T-helper 2 cell treated with Interferon-gamma antibody and Interleukin-4, amounts not matched to agents 5 μg/mL and 100 μg/mL, for 36 hours (primary cell): ENCODE data around the gene FOXB2.

Experiments
- DNase-seq: peaks from one replicate; pipeline ENCODE4 v3.0.0; 2021; ENCODE audit warnings: low spot score
- H3K27ac Mint-ChIP-seq: one replicate; pipeline ENCODE4 v1.8.0; 2021; ENCODE audit warnings: mild to moderate bottlenecking, mixed read lengths
- H3K27me3 Mint-ChIP-seq: one replicate; pipeline ENCODE4 v1.8.0; 2021; ENCODE audit warnings: low read depth, mixed read lengths
- H3K36me3 Mint-ChIP-seq: one replicate; pipeline ENCODE4 v1.8.0; 2021; ENCODE audit warnings: low read depth, mixed read lengths
- H3K4me1 Mint-ChIP-seq: one replicate; pipeline ENCODE4 v1.8.0; 2021; ENCODE audit warnings: low read depth, mixed read lengths
- H3K4me3 Mint-ChIP-seq: one replicate; pipeline ENCODE4 v1.8.0; 2022; ENCODE audit warnings: mild to moderate bottlenecking, moderate library complexity, mixed read lengths
- H3K9me3 Mint-ChIP-seq: one replicate; pipeline ENCODE4 v1.8.0; 2021; ENCODE audit warnings: mixed read lengths

FOXB2 gene

GRCh38 chr9:77011973-77012821, 7.3 kb upstream of the FOXB2 start:
- Mint-ChIP-seq H3K27me3 (peaks cover 73% of the 10 kb centered on the region), H3K9me3 (no peaks in the 10 kb centered on the region), H3K4me3 (peak overlapping the region; percentile 65), H3K36me3 (no peaks in the 10 kb centered on the region), H3K4me1 (peaks cover 4% of the 10 kb centered on the region), H3K27ac (no peak overlapping the region)
- peak; percentile 53 for DNase-seq

DNA sequence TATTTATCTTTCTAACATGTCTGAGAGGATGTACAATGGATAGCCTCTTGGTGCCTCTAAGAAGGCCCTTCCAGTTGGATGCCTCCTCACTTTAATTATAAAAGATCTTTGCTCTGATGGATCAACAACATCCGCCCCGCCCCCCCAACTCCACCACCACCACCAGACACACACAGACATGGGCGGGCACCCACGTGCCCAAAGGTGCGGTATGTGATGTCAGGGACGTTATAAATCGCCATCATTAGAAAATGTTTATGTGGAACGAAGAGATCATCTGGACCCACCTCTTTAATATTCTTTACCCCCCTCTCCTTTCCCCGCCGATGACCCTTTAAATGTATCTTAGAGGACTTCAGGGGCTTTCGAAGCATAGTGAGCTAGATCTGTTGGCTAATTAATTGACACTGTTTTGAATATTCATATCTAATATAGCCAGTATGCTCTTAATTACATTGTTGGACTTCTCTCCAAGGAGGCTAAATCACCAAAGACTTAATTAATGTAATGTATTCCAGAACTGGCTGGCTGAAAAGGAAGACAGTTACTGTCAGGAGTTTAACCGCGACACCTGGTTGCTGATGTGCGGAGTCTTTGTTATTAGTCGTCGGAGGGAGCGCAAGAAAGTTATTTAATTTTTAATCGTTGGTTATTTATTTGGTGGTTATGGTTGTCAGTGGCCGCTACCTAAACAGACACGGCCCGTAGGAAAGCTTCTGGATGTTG, 6.1 kb upstream of the FOXB2 start:
- H3K27ac Mint-ChIP-seq: no peak overlapping the region
- no peak overlapping the region for H3K4me3 Mint-ChIP-seq

GRCh38 chr9:77013932-77014596, 5.4 kb upstream of the FOXB2 start:
- Mint-ChIP-seq H3K4me3 (no peak overlapping the region), H3K9me3 (no peaks in the 10 kb centered on the region), H3K4me1 (peaks cover 5% of the 10 kb centered on the region), H3K27ac (peak overlapping the region; percentile 15), H3K27me3 (peaks cover 81% of the 10 kb centered on the region), H3K36me3 (no peaks in the 10 kb centered on the region)
- no peak for DNase-seq

More for the DNA sequence above, 6.1 kb upstream of the FOXB2 start:
- Mint-ChIP-seq H3K9me3 (no peaks in the 10 kb centered on the region), H3K4me1 (peaks cover 5% of the 10 kb centered on the region), H3K36me3 (no peaks in the 10 kb centered on the region), H3K27me3 (peaks cover 80% of the 10 kb centered on the region)
- DNase-seq: no peak

- Mint-ChIP-seq H3K27ac (no peak overlapping the region), H3K9me3 (no peaks in the 10 kb centered on the region), H3K4me1 (peaks cover 5% of the 10 kb centered on the region), H3K4me3 (no peak overlapping the region), H3K27me3 (peaks cover 87% of the 10 kb centered on the region), H3K36me3 (no peaks in the 10 kb centered on the region)
- no peak for DNase-seq
Observed at GRCh38 chr9:77014597-77015263, 4.7 kb upstream of the FOXB2 start.

GRCh38 chr9:77015327-77016048, 4.0 kb upstream of the FOXB2 start:
- H3K4me3 Mint-ChIP-seq: no peak overlapping the region
- H3K4me1 Mint-ChIP-seq: peaks cover 5% of the 10 kb centered on the region
- H3K36me3 Mint-ChIP-seq: no peaks in the 10 kb centered on the region
- peaks cover 85% of the 10 kb centered on the region for H3K27me3 Mint-ChIP-seq
- no peaks in the 10 kb centered on the region for H3K9me3 Mint-ChIP-seq
- DNase-seq: no peak
- H3K27ac Mint-ChIP-seq: peak overlapping the region; percentile 57

DNA sequence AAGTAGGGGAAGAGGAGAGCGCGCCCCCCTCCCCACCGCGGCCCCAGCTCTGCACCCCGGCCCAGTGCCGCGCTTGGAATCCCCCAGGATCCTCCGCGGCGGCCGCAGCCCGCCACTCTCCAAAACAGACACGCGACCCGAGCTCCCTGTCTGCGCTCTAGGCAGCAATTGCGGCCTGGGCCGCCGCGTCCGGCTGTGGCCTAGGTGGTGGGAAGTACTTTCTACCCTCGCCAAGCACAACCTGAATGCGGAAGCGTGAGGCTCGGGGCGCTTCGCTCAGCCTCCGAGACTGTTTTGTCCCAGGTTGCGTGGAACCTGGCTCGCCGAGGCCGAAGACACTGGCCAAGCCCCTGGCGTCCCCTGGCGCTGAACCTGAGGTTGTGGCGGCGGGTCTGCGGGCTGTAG, 3.3 kb upstream of the FOXB2 start:
- DNase-seq: no peak
- Mint-ChIP-seq H3K4me1 (peaks cover 5% of the 10 kb centered on the region), H3K27ac (no peak overlapping the region), H3K9me3 (no peaks in the 10 kb centered on the region), H3K27me3 (peaks cover 86% of the 10 kb centered on the region), H3K4me3 (no peak overlapping the region), H3K36me3 (no peaks in the 10 kb centered on the region)

DNA sequence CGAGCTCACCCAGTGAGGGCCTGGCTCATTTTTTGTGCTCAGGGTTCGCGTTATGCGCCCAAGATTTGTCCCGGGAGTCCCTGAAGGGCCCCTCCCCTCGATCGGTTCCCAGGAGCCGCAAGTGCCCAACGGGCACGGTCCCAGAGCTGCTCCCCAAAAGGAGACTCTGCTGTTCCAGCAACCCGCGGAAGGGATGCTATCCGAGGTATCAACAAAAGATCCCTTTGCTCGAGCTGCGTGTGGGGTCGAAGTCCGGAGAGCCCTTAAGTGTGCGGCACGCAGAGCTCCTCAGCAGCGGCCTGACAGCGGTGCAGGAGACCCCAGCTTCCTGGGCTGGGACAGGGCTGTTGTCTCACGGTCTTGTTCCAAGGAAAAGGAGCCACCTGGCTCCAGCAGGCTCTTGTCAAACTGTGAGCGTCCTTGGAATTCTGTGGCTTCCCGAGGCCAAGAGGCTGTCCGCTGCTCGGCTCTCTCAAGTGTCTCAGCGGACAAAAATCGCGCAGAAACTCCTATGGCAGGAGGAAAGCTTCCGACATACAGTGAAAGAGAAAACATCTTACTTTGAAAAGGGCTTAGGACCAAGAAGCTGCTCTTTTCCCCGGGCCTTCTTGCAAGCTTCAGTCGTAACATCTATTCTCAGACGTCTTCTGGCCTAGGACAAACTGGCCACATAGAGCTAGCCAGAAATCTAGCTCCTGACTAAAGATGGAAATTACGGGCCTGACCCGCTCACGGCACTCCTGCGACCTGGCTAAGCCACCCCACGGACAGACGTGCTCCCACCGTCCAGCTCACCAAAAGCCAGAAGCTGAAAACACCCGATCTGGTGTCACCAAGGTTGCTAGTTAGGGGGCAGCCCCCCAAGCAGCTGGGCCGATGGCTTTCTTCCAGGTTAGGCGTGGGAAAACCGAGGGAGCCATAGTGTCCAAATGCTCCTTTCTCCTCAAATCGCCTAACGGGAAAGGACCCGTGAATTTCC, 2.6 kb upstream of the FOXB2 start:
- no peaks in the 10 kb centered on the region for H3K36me3 Mint-ChIP-seq
- H3K27ac Mint-ChIP-seq: peak overlapping the region; percentile 49
- H3K4me1 Mint-ChIP-seq: peaks cover 5% of the 10 kb centered on the region
- no peak for DNase-seq
- H3K9me3 Mint-ChIP-seq: no peaks in the 10 kb centered on the region
- no peak overlapping the region for H3K4me3 Mint-ChIP-seq
- peaks cover 86% of the 10 kb centered on the region for H3K27me3 Mint-ChIP-seq

DNA sequence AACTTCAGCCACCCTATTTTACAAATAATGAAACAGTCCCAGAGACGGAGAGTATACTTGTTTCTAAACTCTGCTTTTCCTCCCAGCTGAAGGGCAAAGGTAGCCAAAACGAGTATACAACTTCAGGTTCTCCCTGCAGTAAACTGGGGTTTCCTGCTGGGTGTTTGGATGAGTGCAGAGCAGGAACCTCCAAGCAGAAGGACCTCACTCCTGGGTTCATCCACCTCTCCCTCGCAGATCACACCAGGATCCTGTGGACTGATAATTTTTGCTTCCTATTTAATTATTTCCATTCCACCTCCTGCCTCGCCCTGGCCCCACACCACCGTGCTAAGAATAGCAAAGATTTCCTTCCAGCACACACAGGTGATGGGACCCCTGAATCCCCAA, 2.0 kb upstream of the FOXB2 start:
- DNase-seq: no peak
- Mint-ChIP-seq H3K4me3 (no peak overlapping the region), H3K27ac (peak overlapping the region; percentile 58), H3K27me3 (peaks cover 86% of the 10 kb centered on the region), H3K4me1 (peaks cover 7% of the 10 kb centered on the region), H3K36me3 (no peaks in the 10 kb centered on the region), H3K9me3 (no peaks in the 10 kb centered on the region)

- Mint-ChIP-seq H3K4me3 (no peak overlapping the region), H3K27ac (peak overlapping the region; percentile 58), H3K36me3 (no peaks in the 10 kb centered on the region), H3K9me3 (no peaks in the 10 kb centered on the region), H3K4me1 (peaks cover 7% of the 10 kb centered on the region), H3K27me3 (peaks cover 82% of the 10 kb centered on the region)
- no peak for DNase-seq
Observed at GRCh38 chr9:77018058-77018968, 1.1 kb upstream of the FOXB2 start.

- H3K27ac Mint-ChIP-seq: no peak overlapping the region
- H3K4me3 Mint-ChIP-seq: no peak overlapping the region
- H3K4me1 Mint-ChIP-seq: peaks cover 7% of the 10 kb centered on the region
Observed at GRCh38 chr9:77018969-77019235, 553 bp upstream of the FOXB2 start.

GRCh38 chr9:77019926-77020412, 514 bp downstream of the FOXB2 start:
- Mint-ChIP-seq H3K27ac (peak overlapping the region; percentile 65), H3K36me3 (no peaks in the 10 kb centered on the region), H3K27me3 (peaks cover 80% of the 10 kb centered on the region), H3K4me3 (no peak overlapping the region), H3K4me1 (peaks cover 7% of the 10 kb centered on the region), H3K9me3 (no peaks in the 10 kb centered on the region)
- DNase-seq: no peak

More at GRCh38 chr9:77018969-77019235, 553 bp upstream of the FOXB2 start:
- no peak for DNase-seq
- peaks cover 82% of the 10 kb centered on the region for H3K27me3 Mint-ChIP-seq
- H3K36me3 Mint-ChIP-seq: no peaks in the 10 kb centered on the region
- no peaks in the 10 kb centered on the region for H3K9me3 Mint-ChIP-seq
